Upper lobe of right lung (tissue), 1 donor: ENCODE results near the gene SLC7A11. TPM values are rescaled to one million over a fixed set of nuclear protein-coding genes. Genes with fewer than 3 reads are reported as not detected.

Source experiments
- ATAC-seq: fragments of 200-7000 bp; cut with Tn5 transposase; one replicate; pipeline ENCODE4 v1.9.1; 2020; ENCODE audit warnings: mild to moderate bottlenecking, moderate library complexity
- DNase-seq: peaks from one replicate; pipeline ENCODE4 v3.0.0-alpha.2; 2020
- H3K27ac ChIP-seq: fragments of 200-600 bp; one replicate; pipeline ENCODE4 v1.8.0; 2022
- H3K27me3 ChIP-seq: fragments of 200-600 bp; one replicate; pipeline ENCODE4 v1.8.0; 2022; ENCODE audit warnings: mild to moderate bottlenecking
- H3K36me3 ChIP-seq: fragments of 200-600 bp; one replicate; pipeline ENCODE4 v1.8.0; 2022
- H3K4me1 ChIP-seq: fragments of 200-600 bp; one replicate; pipeline ENCODE4 v1.8.0; 2022
- H3K4me3 ChIP-seq: fragments of 200-600 bp; one replicate; pipeline ENCODE4 v1.8.0; 2022; ENCODE audit warnings: mild to moderate bottlenecking
- H3K9me3 ChIP-seq: fragments of 200-600 bp; one replicate; pipeline ENCODE4 v1.8.0; 2022
- CTCF ChIP-seq: fragments of 200-600 bp; IDR thresholded peaks from one replicate; pipeline ENCODE4 v1.8.0; 2022; ENCODE audit warnings: antibody characterized with exemption
- intact Hi-C: fragments of 100-400 bp; cut with DNase I; formaldehyde crosslinking; loops from one replicate; pipeline ENCODE4 v1.11.0; 2022
- total RNA-seq: library from RNA; stranded (reverse); fragmentation: NEBNext Ultra II Directional; extraction: Animal tissue kit (Norgen Biotek cat#: 25700); gene quantifications from one replicate; pipeline ENCODE4 v1.2.1, GENCODE V29; 2021
- donor health status: DM: no; HTN: yes; CAD: no; lungs with severe emphysema.

SLC7A11 gene
- total RNA-seq, 1 donor from 2014 or later: 3.8 TPM

GRCh38 chr4:138255917-138256597 lies 13.9 kb upstream of the SLC7A11 start:
- Histone ChIP-seq H3K27me3 (no peaks in the 10 kb centered on the region), H3K4me3 (no peak overlapping the region), H3K27ac (no peak overlapping the region), H3K36me3 (no peaks in the 10 kb centered on the region), H3K9me3 (no peaks in the 10 kb centered on the region), H3K4me1 (no peaks in the 10 kb centered on the region)
- ATAC-seq: no peak
- no peak for TF ChIP-seq CTCF
- no peak for DNase-seq
- intact Hi-C loops: no loop called here

- ATAC-seq (no peak), DNase-seq (no peak)
- no peaks in the 10 kb centered on the region for H3K36me3 ChIP-seq
- intact Hi-C loops: no loop called here
- H3K4me3 ChIP-seq: no peak overlapping the region
- no peaks in the 10 kb centered on the region for H3K4me1 ChIP-seq
- TF ChIP-seq CTCF: no peak
- no peak overlapping the region for H3K27ac ChIP-seq
- no peaks in the 10 kb centered on the region for H3K9me3 ChIP-seq
- H3K27me3 ChIP-seq: no peaks in the 10 kb centered on the region
These were observed 10.4 kb upstream of the SLC7A11 start for GRCh38 chr4:138252551-138252950.

GRCh38 chr4:138251938-138252337 lies 9.8 kb upstream of the SLC7A11 start:
- H3K4me1 ChIP-seq: no peaks in the 10 kb centered on the region
- ATAC-seq: no peak
- no peaks in the 10 kb centered on the region for H3K27me3 ChIP-seq
- DNase-seq: no peak
- no peak overlapping the region for H3K4me3 ChIP-seq
- intact Hi-C loops: no loop called here
- H3K9me3 ChIP-seq: no peaks in the 10 kb centered on the region
- H3K36me3 ChIP-seq: no peaks in the 10 kb centered on the region
- no peak for TF ChIP-seq CTCF
- no peak overlapping the region for H3K27ac ChIP-seq

- no peak for TF ChIP-seq CTCF
- Histone ChIP-seq H3K9me3 (no peaks in the 10 kb centered on the region), H3K4me3 (no peak overlapping the region), H3K27ac (no peak overlapping the region), H3K27me3 (no peaks in the 10 kb centered on the region), H3K4me1 (no peaks in the 10 kb centered on the region), H3K36me3 (no peaks in the 10 kb centered on the region)
- ATAC-seq: no peak
- intact Hi-C loops: no loop called here
- no peak for DNase-seq
These were observed 7.0 kb upstream of the SLC7A11 start for GRCh38 chr4:138249132-138249531.

- Histone ChIP-seq H3K4me3 (no peak overlapping the region), H3K27me3 (no peaks in the 10 kb centered on the region), H3K9me3 (no peaks in the 10 kb centered on the region), H3K4me1 (no peaks in the 10 kb centered on the region), H3K27ac (no peak overlapping the region), H3K36me3 (no peaks in the 10 kb centered on the region)
- DNase-seq: no peak
- no peak for ATAC-seq
- intact Hi-C loops: no loop called here
- TF ChIP-seq CTCF: no peak
These were observed 5.9 kb upstream of the SLC7A11 start for GRCh38 chr4:138248058-138248457.

- no peak for TF ChIP-seq CTCF
- ATAC-seq: no peak
- no peak for DNase-seq
These were observed 5.5 kb upstream of the SLC7A11 start for GRCh38 chr4:138247643-138248042.

More at GRCh38 chr4:138247643-138248042, 5.5 kb upstream of the SLC7A11 start:
- Histone ChIP-seq H3K27me3 (no peaks in the 10 kb centered on the region), H3K4me1 (no peaks in the 10 kb centered on the region), H3K4me3 (no peak overlapping the region), H3K27ac (no peak overlapping the region), H3K36me3 (no peaks in the 10 kb centered on the region), H3K9me3 (no peaks in the 10 kb centered on the region)
- intact Hi-C loops: no loop called here
